H1 (cell line): ENCODE data around the gene AOPEP. TPM values are rescaled to one million over a fixed set of nuclear protein-coding genes. Genes with fewer than 3 reads are reported as not detected.

Experiments
- CTCF ChIA-PET: fragments of 300-600 bp; sonication (Branson Sonifier 250); formaldehyde crosslinking; loops from one replicate; lab custom pipeline; 2021; ENCODE audit not compliant: partially characterized antibody; lab: Charles Lee
- POLR2A ChIA-PET: fragments of 300-600 bp; sonication (Branson Sonifier 250); formaldehyde crosslinking; loops from one replicate; lab custom pipeline; 2021; ENCODE audit warnings: inconsistent platforms; ENCODE audit not compliant: partially characterized antibody; lab: Charles Lee
- DNase-seq, 2 experiments: peaks; one replicate each; pipeline versions ENCODE4 v3.0.0 to v3.0.0-alpha.2; 2010 to 2022; ENCODE audit warnings: low spot score in 2 of 2, low read depth in 1 of 2, mixed read lengths in 1 of 2
- FAIRE-seq: peaks from 2 replicates; lab custom pipeline; 2011; peaks lifted over from hg19 to GRCh38; lab: Jason Lieb, UNC
- H2AFZ ChIP-seq: 2 replicates; pipeline ENCODE4 v1.8.1; 2012; ENCODE audit warnings: low read length, inconsistent platforms
- H2AK5ac ChIP-seq: 2 replicates; pipeline ENCODE4 v1.6.1; 2013; ENCODE audit warnings: low read depth, low read length
- H2BK120ac ChIP-seq: replicated peaks from 2 replicates; pipeline ENCODE3; 2013; ENCODE audit warnings: low read depth, low read length, inconsistent platforms
- H2BK12ac ChIP-seq: 2 replicates; pipeline ENCODE4 v1.6.1; 2013; ENCODE audit warnings: low read depth, low read length
- H2BK15ac ChIP-seq: 2 replicates; pipeline ENCODE4 v1.6.1; 2013; ENCODE audit warnings: low read length
- H2BK20ac ChIP-seq: 2 replicates; pipeline ENCODE4 v1.6.1; 2013; ENCODE audit warnings: low read length
- H2BK5ac ChIP-seq: 2 replicates; pipeline ENCODE4 v1.6.1; 2013; ENCODE audit warnings: low read depth, low read length
- H3K14ac ChIP-seq: 2 replicates; pipeline ENCODE4 v1.6.1; 2013; ENCODE audit warnings: inconsistent platforms; ENCODE audit not compliant: insufficient read length
- H3K18ac ChIP-seq: 2 replicates; pipeline ENCODE4 v1.6.1; 2013; ENCODE audit warnings: low read length; ENCODE audit errors: extremely low read depth
- H3K23ac ChIP-seq: 2 replicates; pipeline ENCODE4 v1.6.1; 2013; ENCODE audit warnings: inconsistent platforms; ENCODE audit not compliant: insufficient read length
- H3K23me2 ChIP-seq: 2 replicates; pipeline ENCODE4 v1.6.1; 2013; ENCODE audit warnings: low read depth, low read length
- H3K27ac ChIP-seq: 2 replicates; pipeline ENCODE4 v1.6.1; 2011; ENCODE audit warnings: low read depth, low read length, inconsistent platforms
- H3K27me3 ChIP-seq, 4 experiments: replicated peaks in 1 of 4; 1 replicate in 1 of 4; 2 replicates in 3 of 4; pipeline versions ENCODE4 v1.6.1 to v1.8.1; 2011 to 2013; ENCODE audit warnings: low read length in 3 of 4, mild to moderate bottlenecking in 3 of 4, inconsistent platforms in 2 of 4, mixed read lengths in 2 of 4, moderate library complexity in 1 of 4; ENCODE audit not compliant: control insufficient read depth in 3 of 4, insufficient read depth in 3 of 4; ENCODE audit errors: extremely low read depth in 1 of 4
- H3K36me3 ChIP-seq, 4 experiments: 2 replicates each; pipeline versions ENCODE4 v1.6.1 to v1.8.1; 2011 to 2013; ENCODE audit warnings: mild to moderate bottlenecking in 4 of 4, low read length in 3 of 4, moderate library complexity in 2 of 4, control low read depth in 1 of 4, inconsistent platforms in 1 of 4; ENCODE audit not compliant: insufficient read depth in 4 of 4, control insufficient read depth in 2 of 4
- H3K4ac ChIP-seq: replicated peaks from 2 replicates; pipeline ENCODE3; 2013; ENCODE audit warnings: low read length, low read depth, mixed read lengths, inconsistent platforms; ENCODE audit not compliant: insufficient read length
- H3K4me1 ChIP-seq, 4 experiments: replicated peaks in 1 of 4; 1 replicate in 1 of 4; 2 replicates in 3 of 4; pipeline versions ENCODE4 v1.6.1 to v1.8.1; 2011 to 2013; ENCODE audit warnings: low read length in 3 of 4, inconsistent platforms in 2 of 4, mixed read lengths in 1 of 4; ENCODE audit not compliant: insufficient read depth in 4 of 4, control insufficient read depth in 3 of 4
- H3K4me2 ChIP-seq, 2 experiments: 2 replicates each; pipeline versions ENCODE4 v1.6.1 to v1.8.1; 2011 to 2013; ENCODE audit warnings: low read depth in 2 of 2, low read length in 2 of 2, control low read depth in 1 of 2, inconsistent platforms in 1 of 2, mild to moderate bottlenecking in 1 of 2; ENCODE audit not compliant: insufficient read depth in 1 of 2
- H3K4me3 ChIP-seq, 4 experiments: fragments of 200-600, 300-600 bp in 1 of 4; sonication (generic), shearing (Covaris generic), sonication (Bioruptor Twin) in 1 of 4; 2 replicates each; pipeline versions ENCODE4 v1.5.1 to v1.8.1; 2011 to 2016; ENCODE audit warnings: low read length in 4 of 4, low read depth in 3 of 4, control low read depth in 2 of 4, inconsistent platforms in 2 of 4, mild to moderate bottlenecking in 2 of 4, mixed read lengths in 1 of 4, moderate library complexity in 1 of 4; ENCODE audit not compliant: insufficient read depth in 2 of 4; ENCODE audit errors: extremely low read depth in 1 of 4
- H3K56ac ChIP-seq: replicated peaks from 2 replicates; pipeline ENCODE3; 2013; ENCODE audit warnings: low read depth, mild to moderate bottlenecking, mixed read lengths, low read length, inconsistent platforms; ENCODE audit not compliant: insufficient read length
- H3K79me1 ChIP-seq: 2 replicates; pipeline ENCODE4 v1.6.1; 2013; ENCODE audit warnings: low read depth, low read length, control low read depth
- H3K79me2 ChIP-seq, 2 experiments: 2 replicates each; pipeline versions ENCODE4 v1.6.1 to v1.8.1; 2012 to 2013; ENCODE audit warnings: low read length in 2 of 2, mild to moderate bottlenecking in 2 of 2, inconsistent platforms in 1 of 2; ENCODE audit not compliant: insufficient read depth in 2 of 2, control insufficient read depth in 1 of 2
- H3K9ac ChIP-seq, 4 experiments: replicated peaks in 1 of 4; 1 replicate in 1 of 4; 2 replicates in 3 of 4; pipeline versions ENCODE4 v1.6.1 to v1.8.1; 2011 to 2013; ENCODE audit warnings: low read depth in 3 of 4, low read length in 3 of 4, control low read depth in 2 of 4, mild to moderate bottlenecking in 2 of 4, moderate library complexity in 2 of 4, inconsistent platforms in 1 of 4; ENCODE audit errors: extremely low read depth in 1 of 4
- H3K9me3 ChIP-seq, 2 experiments: 2 replicates each; pipeline versions ENCODE4 v1.6.1 to v1.8.1; 2012 to 2013; ENCODE audit warnings: mild to moderate bottlenecking in 2 of 2, moderate library complexity in 2 of 2, control low read depth in 1 of 2, inconsistent platforms in 1 of 2, low read depth in 1 of 2, low read length in 1 of 2, mixed read lengths in 1 of 2; ENCODE audit not compliant: insufficient read depth in 2 of 2
- H4K20me1 ChIP-seq, 2 experiments: replicated peaks in 1 of 2; 2 replicates each; pipeline versions ENCODE3 to v1.8.1; 2011 to 2013; ENCODE audit warnings: inconsistent platforms in 2 of 2, low read length in 2 of 2, mild to moderate bottlenecking in 1 of 2; ENCODE audit not compliant: insufficient read depth in 2 of 2, control insufficient read depth in 1 of 2
- H4K5ac ChIP-seq: 2 replicates; pipeline ENCODE4 v1.6.1; 2013; ENCODE audit warnings: low read length, low read depth, mixed read lengths, inconsistent platforms; ENCODE audit not compliant: insufficient read length
- H4K8ac ChIP-seq: 2 replicates; pipeline ENCODE4 v1.8.0; 2013; ENCODE audit warnings: mild to moderate bottlenecking, moderate library complexity, low read length, inconsistent platforms; ENCODE audit not compliant: insufficient read depth; ENCODE audit errors: extremely low read depth
- H4K91ac ChIP-seq: replicated peaks from 2 replicates; pipeline ENCODE3; 2013; ENCODE audit warnings: low read length, mixed read lengths, inconsistent platforms; ENCODE audit not compliant: insufficient read length
- CEBPB ChIP-seq: IDR thresholded peaks from 2 replicates; pipeline ENCODE4 v1.6.1; 2012; ENCODE audit warnings: low read depth, low read length
- MAX ChIP-seq: IDR thresholded peaks from 2 replicates; pipeline ENCODE4 v1.6.1; 2012; ENCODE audit warnings: inconsistent platforms
- WGBS, 2 experiments: shearing (Covaris generic) in 1 of 2; methylation state at CpG; one replicate each; pipeline versions ENCODE4 v1.1.6 to v1.1.7; 2013 to 2015; ENCODE audit warnings: low lambda C conversion rate in 2 of 2, mixed read lengths in 2 of 2, inconsistent platforms in 1 of 2, low coverage in 1 of 2, missing lambda C conversion rate in 1 of 2; ENCODE audit not compliant: insufficient replicate concordance in 2 of 2, insufficient coverage in 1 of 2, insufficient read length in 1 of 2; ENCODE audit errors: extremely low coverage in 1 of 2, missing lambda C conversion rate in 1 of 2; 5-methylcytosine and 5-hydroxymethylcytosine counted together
- polyA plus RNA-seq, 7 experiments: library from polyadenylated mRNA; depleted of rRNA in 3 of 7; stranded (reverse) in 5 of 7; unstranded in 2 of 7; fragments of >200 nt in 5 of 7; fragments of 200-250 nt in 2 of 7; gene quantifications; 1 replicate in 5 of 7; 2 replicates in 1 of 7; 4 replicates in 1 of 7; pipeline versions ENCODE4 v1.2.1 to v1.2.3, GENCODE V29; 2011 to 2013; ENCODE audit warnings: missing spikeins in 2 of 7, mixed read lengths in 2 of 7
- total RNA-seq: library from RNA; stranded (reverse); fragmentation: NEBNext Ultra II Directional; extraction: Animal tissue kit (Norgen Biotek cat#: 25700); gene quantifications from 2 replicates; pipeline ENCODE4 v1.2.1, GENCODE V29; 2021

AOPEP gene
- total and polyA plus RNA-seq, 2 of the 8 experiments (the other 6 are each of a cell fraction or from before 2014, with no cell fraction given) = 6.1 to 14.3 TPM

- Histone ChIP-seq H3K79me1 (0 out of 2 replicates have a peak, but pooled peaks cover 3% of the 10 kb centered on the region), H2BK120ac (no peak overlapping the region), H2BK20ac (no peak overlapping the region), H3K36me3 (peaks cover 0 to 10% (median 4%) of the 10 kb centered on the region in 4 experiments; a peak in 6 of 8 replicates), H2AFZ (no peak overlapping the region), H4K91ac (no peak overlapping the region), H3K9ac (no peak overlapping the region), H3K14ac (no peak overlapping the region), H3K18ac (no peak overlapping the region), H3K27ac (no peak overlapping the region), H3K9me3 (no peaks in the 10 kb centered on the region), H3K27me3 (no peaks in the 10 kb centered on the region), H2BK15ac (no peak overlapping the region), H3K79me2 (no peaks in the 10 kb centered on the region; a peak in 1 of 4 replicates), H4K8ac (no peak overlapping the region), H3K4me1 (no peaks in the 10 kb centered on the region; a peak in 1 of 7 replicates), H4K5ac (no peak overlapping the region), H2BK5ac (no peak overlapping the region), H3K4me2 (no peak overlapping the region), H4K20me1 (peaks cover 2 to 3% of the 10 kb centered on the region in 2 experiments), H2BK12ac (no peak overlapping the region), H3K56ac (peak overlapping the region; percentile 37), H3K4ac (no peak overlapping the region), H3K23me2 (no peaks in the 10 kb centered on the region), H3K23ac (no peak overlapping the region), H3K4me3 (no peak overlapping the region), H2AK5ac (no peak overlapping the region)
- WGBS, 2 experiments = 100% methylated on average over 1 of the region's 1 CpG; no CpG with 5 or more reads in 1 of the 2 experiments
- CTCF ChIA-PET = interaction anchor here (2.1 kb wide), 1 partner anchor 11 kb away, joined by 5 read pairs; no protein-coding TSS in a partner anchor
- POLR2A ChIA-PET = interaction anchor here (1.7 kb wide), 1 partner anchor 31 kb away, joined by 4 read pairs; the partner anchor contains the start of gene AOPEP
- FAIRE-seq (no peak), DNase-seq (no peak)
- TF ChIP-seq CEBPB (no peak), MAX (no peak)
Observed at GRCh38 chr9:94758031-94758430, 31.5 kb downstream of the AOPEP start.
